PFSK-1 (cell line): ENCODE measurements around the gene TXNDC16.

ENCODE experiments used
- POLR2AphosphoS5 ChIP-seq: IDR thresholded peaks from 2 replicates; pipeline ENCODE4 v1.6.1; 2012; ENCODE audit warnings: low read depth, mild to moderate bottlenecking, control low read depth, low read length, moderate library complexity
- REST ChIP-seq, 2 experiments: IDR thresholded peaks; 2 replicates each; pipeline versions ENCODE4 v1.6.1 to v1.8.0; 2011 to 2012; ENCODE audit warnings: low read depth in 2 of 2, low read length in 2 of 2, control low read depth in 1 of 2, inconsistent platforms in 1 of 2, mild to moderate bottlenecking in 1 of 2, moderate library complexity in 1 of 2; ENCODE audit not compliant: insufficient read depth in 1 of 2
- SIN3A ChIP-seq: IDR thresholded peaks from 2 replicates; pipeline ENCODE4 v1.6.1; 2012; ENCODE audit warnings: mild to moderate bottlenecking, low read length, moderate library complexity, borderline replicate concordance; ENCODE audit not compliant: insufficient read depth
- TAF1 ChIP-seq: IDR thresholded peaks from 2 replicates; pipeline ENCODE4 v1.6.1; 2012; ENCODE audit warnings: low read length, control low read depth, borderline replicate concordance; ENCODE audit not compliant: insufficient read depth

DNA sequence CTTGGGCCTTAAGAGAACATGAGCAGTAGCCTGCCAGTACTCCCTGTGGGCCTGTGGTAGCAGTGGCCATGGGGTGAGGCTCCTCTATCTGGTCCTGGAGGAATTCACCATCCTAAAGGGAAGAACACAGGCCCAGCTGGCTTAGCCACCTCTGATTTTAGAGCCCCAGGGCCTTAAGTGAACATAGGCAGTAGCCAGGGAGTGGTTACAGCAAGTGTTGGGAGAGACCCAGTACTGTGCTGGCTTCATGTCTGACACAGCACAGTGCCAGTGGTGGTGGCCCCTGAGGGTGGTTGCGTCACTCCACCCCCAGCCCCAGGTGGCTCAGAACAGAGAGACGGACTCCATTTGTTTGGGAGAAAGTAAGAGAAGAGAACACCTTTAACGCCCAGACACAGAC lies 105.1 kb downstream of the TXNDC16 start:
- TF ChIP-seq POLR2AphosphoS5, result no peak
- TF ChIP-seq SIN3A, result no peak
- TF ChIP-seq TAF1, result no peak
- TF ChIP-seq REST (IDR thresholded peaks at IDR 0.05; ENCODE audit: insufficient read depth in 1 of 2, low read depth in 2 of 2, low read length in 2 of 2), result no peak
